K562 (cell line): Measurements from ENCODE around the gene GRIK5. TPM values are rescaled to one million over a fixed set of nuclear protein-coding genes. Genes with fewer than 3 reads are reported as not detected.
A peak's percentile ranks its signal among the peaks of the same experiment; 100 is the strongest.

ENCODE experiments used
- DMBX1 ChIP-seq: fragments of 250-450 bp; sonication (Bioruptor Pico); IDR thresholded peaks from 2 replicates; pipeline ENCODE4 v1.8.0; 2022; ENCODE audit warnings: inconsistent platforms, mild to moderate bottlenecking, moderate library complexity, borderline replicate concordance
- HMG20B ChIP-seq: fragments of 250-450 bp; sonication (Bioruptor Pico); IDR thresholded peaks from 2 replicates; pipeline ENCODE4 v1.5.0; 2021; ENCODE audit warnings: mild to moderate bottlenecking
- KLF1 ChIP-seq: fragments of 450-650 bp; IDR thresholded peaks from 2 replicates; pipeline ENCODE4 v1.6.1; 2016; ENCODE audit warnings: missing genetic modification characterization, missing compliant biosample characterization
- MCM2 ChIP-seq: fragments of 450-650 bp; IDR thresholded peaks from 2 replicates; pipeline ENCODE4 v1.6.1; 2017; ENCODE audit warnings: low read depth, mild to moderate bottlenecking
- MCM7 ChIP-seq, 2 experiments: fragments of 450-650 bp; IDR thresholded peaks; 2 replicates each; pipeline ENCODE4 v1.6.1; 2016 to 2018
- PPARD ChIP-seq: fragments of 250-450 bp; sonication (Bioruptor Pico); IDR thresholded peaks from 2 replicates; pipeline ENCODE4 v1.8.0; 2022; ENCODE audit warnings: inconsistent platforms, mild to moderate bottlenecking, moderate library complexity
- STAT5A ChIP-seq: IDR thresholded peaks from 2 replicates; pipeline ENCODE4 v1.6.1; 2012; ENCODE audit warnings: low read length, inconsistent platforms, borderline replicate concordance
- TFAM ChIP-seq: fragments of 250-450 bp; sonication (Bioruptor Pico); conservative IDR thresholded peaks from 2 replicates; pipeline ENCODE4 v1.5.0; 2021; ENCODE audit warnings: mild to moderate bottlenecking, moderate library complexity
- ZBTB34 ChIP-seq: fragments of 250-450 bp; sonication (Bioruptor Pico); IDR thresholded peaks from 2 replicates; pipeline ENCODE4 v1.8.0; 2021; ENCODE audit warnings: mild to moderate bottlenecking, moderate library complexity
- ZNF12 ChIP-seq: sonication (generic); formaldehyde crosslinking; IDR thresholded peaks from 2 replicates; pipeline ENCODE4 v1.4.0; 2020; ENCODE audit warnings: mild to moderate bottlenecking, missing genetic modification reagents
- ZNF384 ChIP-seq: IDR thresholded peaks from 2 replicates; pipeline ENCODE4 v1.6.1; 2012; ENCODE audit warnings: low read depth, low read length, improper control_type of control experiment
- ZNF79 ChIP-seq: fragments of 250-450 bp; sonication (Bioruptor Pico); IDR thresholded peaks from 2 replicates; pipeline ENCODE4 v1.4.0; 2020; ENCODE audit warnings: low read depth, mild to moderate bottlenecking, moderate library complexity
- polyA plus RNA-seq, 8 experiments: library from polyadenylated mRNA; depleted of rRNA in 4 of 8; stranded (reverse) in 5 of 8; unstranded in 3 of 8; fragments of >200 nt; fragmentation: Nextera tagmentation in 2 of 8; fragmentation: Illumina TruSeq in 1 of 8; extraction: Ambion mirVana in 2 of 8; extraction: Trizol in 1 of 8; gene quantifications; 2 replicates each; pipeline versions ENCODE4 v1.2.1 to v1.2.3, GENCODE V29; 2011 to 2014; ENCODE audit warnings: inconsistent platforms in 1 of 8, missing spikeins in 1 of 8
- total RNA-seq, 7 experiments: library from RNA; depleted of rRNA in 6 of 7; stranded (reverse); fragments of >200 nt in 6 of 7; fragmentation: Illumina TruSeq in 2 of 7; extraction: Trizol in 2 of 7; gene quantifications; 2 replicates each; pipeline versions ENCODE4 v1.2.1 to v1.2.3, GENCODE V29; 2011 to 2021; ENCODE audit warnings: low replicate concordance in 1 of 7
- TF ChIP-seq, protein P1 (sequence below): fragments of 450-650 bp; IDR thresholded peaks from 2 replicates; pipeline ENCODE4 v1.6.1; 2014; ENCODE audit warnings: low read depth, mild to moderate bottlenecking, moderate library complexity, borderline replicate concordance
- TF ChIP-seq, protein P2 (sequence below): fragments of 450-650 bp; IDR thresholded peaks from 2 replicates; pipeline ENCODE4 v1.6.1; 2018; ENCODE audit warnings: mild to moderate bottlenecking, low read depth; ENCODE audit not compliant: partially characterized antibody
- TF ChIP-seq, protein P3 (sequence below), 2 experiments: fragments of 450-650 bp; IDR thresholded peaks; 2 replicates each; pipeline ENCODE4 v1.6.1; 2016
- TF ChIP-seq, protein P4 (sequence below), 2 experiments: IDR thresholded peaks; 2 replicates each; pipeline ENCODE4 v1.6.1; 2012; ENCODE audit warnings: improper control_type of control experiment in 2 of 2, low read depth in 2 of 2, low read length in 2 of 2, borderline replicate concordance in 1 of 2

GRIK5 gene
- total and polyA plus RNA-seq, 9 of the 15 experiments (the other 6 are each of a cell fraction or from before 2014, with no cell fraction given): 0.04 to 0.55 (median 0.27) TPM; not detected in 2

DNA sequence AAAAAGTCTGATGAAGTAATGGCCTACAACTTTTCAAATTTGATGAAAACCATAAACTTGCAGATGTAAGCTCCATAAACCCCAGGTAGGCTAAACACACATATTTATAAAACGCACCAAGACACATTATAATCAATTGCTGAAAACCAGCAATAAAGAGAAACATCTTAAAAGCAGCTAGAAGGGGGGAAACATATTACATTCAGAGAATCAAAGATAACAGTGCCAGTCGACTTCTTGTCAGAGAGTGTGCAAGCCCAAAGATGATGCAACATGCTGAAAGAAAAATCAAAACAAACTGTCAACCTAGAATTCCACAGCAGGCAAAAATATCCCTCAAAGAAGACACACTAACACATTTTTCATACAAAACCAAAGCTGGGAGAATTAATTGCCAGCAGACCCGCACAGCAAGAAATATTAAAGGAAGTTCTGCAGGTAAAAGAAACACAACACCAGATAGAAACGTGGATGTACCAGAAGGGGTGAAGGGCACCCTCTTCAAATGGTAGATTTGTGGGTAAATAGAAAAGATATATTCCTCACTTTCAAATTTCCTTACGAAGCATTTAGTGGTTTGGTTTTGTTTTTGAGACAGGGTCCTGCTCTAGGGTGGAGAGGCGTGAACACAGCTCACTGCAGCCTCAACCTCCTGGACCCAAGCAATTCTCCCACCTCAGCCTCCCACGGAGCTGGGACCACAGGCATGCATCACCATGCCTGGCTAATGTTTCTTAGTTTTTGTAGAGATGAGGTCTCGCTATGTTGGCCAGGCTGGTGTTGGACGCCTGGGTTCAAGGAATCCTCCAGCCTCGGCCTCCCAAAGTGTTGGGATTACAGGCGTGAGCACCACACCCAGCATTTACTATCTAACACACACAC lies 59.5 kb downstream of the GRIK5 start (continued):
- TF ChIP-seq, protein P1, sequence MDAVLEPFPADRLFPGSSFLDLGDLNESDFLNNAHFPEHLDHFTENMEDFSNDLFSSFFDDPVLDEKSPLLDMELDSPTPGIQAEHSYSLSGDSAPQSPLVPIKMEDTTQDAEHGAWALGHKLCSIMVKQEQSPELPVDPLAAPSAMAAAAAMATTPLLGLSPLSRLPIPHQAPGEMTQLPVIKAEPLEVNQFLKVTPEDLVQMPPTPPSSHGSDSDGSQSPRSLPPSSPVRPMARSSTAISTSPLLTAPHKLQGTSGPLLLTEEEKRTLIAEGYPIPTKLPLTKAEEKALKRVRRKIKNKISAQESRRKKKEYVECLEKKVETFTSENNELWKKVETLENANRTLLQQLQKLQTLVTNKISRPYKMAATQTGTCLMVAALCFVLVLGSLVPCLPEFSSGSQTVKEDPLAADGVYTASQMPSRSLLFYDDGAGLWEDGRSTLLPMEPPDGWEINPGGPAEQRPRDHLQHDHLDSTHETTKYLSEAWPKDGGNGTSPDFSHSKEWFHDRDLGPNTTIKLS: no peak
- TF ChIP-seq, protein P2, sequence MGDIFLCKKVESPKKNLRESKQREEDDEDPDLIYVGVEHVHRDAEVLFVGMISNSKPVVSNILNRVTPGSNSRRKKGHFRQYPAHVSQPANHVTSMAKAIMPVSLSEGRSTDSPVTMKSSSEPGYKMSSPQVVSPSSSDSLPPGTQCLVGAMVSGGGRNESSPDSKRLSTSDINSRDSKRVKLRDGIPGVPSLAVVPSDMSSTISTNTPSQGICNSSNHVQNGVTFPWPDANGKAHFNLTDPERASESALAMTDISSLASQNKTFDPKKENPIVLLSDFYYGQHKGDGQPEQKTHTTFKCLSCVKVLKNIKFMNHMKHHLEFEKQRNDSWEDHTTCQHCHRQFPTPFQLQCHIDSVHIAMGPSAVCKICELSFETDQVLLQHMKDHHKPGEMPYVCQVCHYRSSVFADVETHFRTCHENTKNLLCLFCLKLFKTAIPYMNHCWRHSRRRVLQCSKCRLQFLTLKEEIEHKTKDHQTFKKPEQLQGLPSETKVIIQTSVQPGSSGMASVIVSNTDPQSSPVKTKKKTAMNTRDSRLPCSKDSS: no peak
- TF ChIP-seq ZBTB34 (CRISPR knock-in tag) (no peak), HMG20B (CRISPR knock-in tag) (no peak), KLF1 (tag) (no peak), PPARD (CRISPR knock-in tag) (no peak), DMBX1 (CRISPR knock-in tag) (peak; percentile 89), ZNF12 (no peak), STAT5A (no peak), ZNF384 (no peak), MCM2 (no peak), MCM7 (IDR thresholded peaks at IDR 0.05) (no peak), TFAM (CRISPR knock-in tag) (no peak), ZNF79 (CRISPR knock-in tag) (peak; percentile 79)
- TF ChIP-seq, protein P3, sequence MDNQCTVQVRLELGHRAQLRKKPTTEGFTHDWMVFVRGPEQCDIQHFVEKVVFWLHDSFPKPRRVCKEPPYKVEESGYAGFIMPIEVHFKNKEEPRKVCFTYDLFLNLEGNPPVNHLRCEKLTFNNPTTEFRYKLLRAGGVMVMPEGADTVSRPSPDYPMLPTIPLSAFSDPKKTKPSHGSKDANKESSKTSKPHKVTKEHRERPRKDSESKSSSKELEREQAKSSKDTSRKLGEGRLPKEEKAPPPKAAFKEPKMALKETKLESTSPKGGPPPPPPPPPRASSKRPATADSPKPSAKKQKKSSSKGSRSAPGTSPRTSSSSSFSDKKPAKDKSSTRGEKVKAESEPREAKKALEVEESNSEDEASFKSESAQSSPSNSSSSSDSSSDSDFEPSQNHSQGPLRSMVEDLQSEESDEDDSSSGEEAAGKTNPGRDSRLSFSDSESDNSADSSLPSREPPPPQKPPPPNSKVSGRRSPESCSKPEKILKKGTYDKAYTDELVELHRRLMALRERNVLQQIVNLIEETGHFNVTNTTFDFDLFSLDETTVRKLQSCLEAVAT (IDR thresholded peaks at IDR 0.05): no peak
- TF ChIP-seq, protein P4, sequence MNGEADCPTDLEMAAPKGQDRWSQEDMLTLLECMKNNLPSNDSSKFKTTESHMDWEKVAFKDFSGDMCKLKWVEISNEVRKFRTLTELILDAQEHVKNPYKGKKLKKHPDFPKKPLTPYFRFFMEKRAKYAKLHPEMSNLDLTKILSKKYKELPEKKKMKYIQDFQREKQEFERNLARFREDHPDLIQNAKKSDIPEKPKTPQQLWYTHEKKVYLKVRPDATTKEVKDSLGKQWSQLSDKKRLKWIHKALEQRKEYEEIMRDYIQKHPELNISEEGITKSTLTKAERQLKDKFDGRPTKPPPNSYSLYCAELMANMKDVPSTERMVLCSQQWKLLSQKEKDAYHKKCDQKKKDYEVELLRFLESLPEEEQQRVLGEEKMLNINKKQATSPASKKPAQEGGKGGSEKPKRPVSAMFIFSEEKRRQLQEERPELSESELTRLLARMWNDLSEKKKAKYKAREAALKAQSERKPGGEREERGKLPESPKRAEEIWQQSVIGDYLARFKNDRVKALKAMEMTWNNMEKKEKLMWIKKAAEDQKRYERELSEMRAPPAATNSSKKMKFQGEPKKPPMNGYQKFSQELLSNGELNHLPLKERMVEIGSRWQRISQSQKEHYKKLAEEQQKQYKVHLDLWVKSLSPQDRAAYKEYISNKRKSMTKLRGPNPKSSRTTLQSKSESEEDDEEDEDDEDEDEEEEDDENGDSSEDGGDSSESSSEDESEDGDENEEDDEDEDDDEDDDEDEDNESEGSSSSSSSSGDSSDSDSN (IDR thresholded peaks at IDR 0.05; ENCODE audit: borderline replicate concordance in 1 of 2, low read depth in 2 of 2, low read length in 2 of 2): no peak
